CD4-positive, alpha-beta T cell treated with Interleukin-6 at 100 ng/mL for 8 hours (primary cell): Measurements from ENCODE around the gene CCDC127.

Source experiments
- DNase-seq: peaks from one replicate; pipeline ENCODE4 v3.0.0-alpha.2; 2020; ENCODE audit warnings: mixed read lengths, low spot score

CCDC127 gene

DNA sequence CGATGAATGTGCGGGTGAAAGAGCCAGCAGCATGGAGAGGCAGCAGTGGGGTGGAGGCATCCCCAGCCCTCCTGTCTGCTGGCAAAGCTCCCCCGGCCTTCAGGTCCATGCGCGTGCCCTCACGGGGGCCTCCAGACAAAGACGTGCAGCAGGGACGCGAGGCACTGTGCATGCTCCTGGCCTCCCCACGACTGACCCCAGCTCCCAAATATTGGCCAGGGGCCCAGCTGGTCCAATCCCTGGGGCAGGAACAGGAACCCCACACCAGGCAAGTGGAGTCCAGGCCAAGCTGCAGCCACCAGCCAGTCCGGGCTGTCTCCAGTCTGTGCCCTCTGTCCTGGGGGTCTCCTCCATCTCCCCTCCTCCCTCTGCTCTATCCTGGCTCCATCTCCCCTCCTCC, 60.2 kb downstream of the CCDC127 start:
- DNase-seq = no peak

DNA sequence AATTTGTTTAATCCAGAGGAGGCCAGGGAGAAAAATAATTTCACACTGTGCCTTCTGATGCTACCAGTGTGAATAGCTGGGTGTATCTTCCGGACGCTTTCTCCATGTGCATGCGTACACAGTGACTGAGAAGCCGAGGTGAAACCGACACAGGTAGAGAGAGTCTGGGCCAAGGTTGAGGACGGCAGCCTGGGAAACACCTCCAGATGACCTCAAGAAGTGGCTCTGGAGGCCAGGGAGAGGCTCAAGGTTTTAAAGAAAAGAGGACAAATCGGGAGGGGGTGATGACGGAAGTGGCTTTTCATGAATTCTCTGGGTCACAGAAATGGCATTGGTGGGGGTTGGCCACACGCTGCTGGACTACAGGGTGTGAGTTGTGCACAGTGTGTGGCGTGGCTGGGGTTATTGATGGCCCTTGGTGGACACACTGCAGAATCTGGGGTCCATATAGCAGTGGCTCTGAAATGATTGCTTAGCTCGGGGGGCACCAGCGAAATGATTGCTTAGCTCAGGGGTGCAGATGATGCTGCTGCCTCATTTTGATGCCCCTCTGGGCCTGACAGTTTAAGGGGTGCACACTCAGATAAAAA, 60.7 kb downstream of the CCDC127 start:
- DNase-seq = no peak

DNA sequence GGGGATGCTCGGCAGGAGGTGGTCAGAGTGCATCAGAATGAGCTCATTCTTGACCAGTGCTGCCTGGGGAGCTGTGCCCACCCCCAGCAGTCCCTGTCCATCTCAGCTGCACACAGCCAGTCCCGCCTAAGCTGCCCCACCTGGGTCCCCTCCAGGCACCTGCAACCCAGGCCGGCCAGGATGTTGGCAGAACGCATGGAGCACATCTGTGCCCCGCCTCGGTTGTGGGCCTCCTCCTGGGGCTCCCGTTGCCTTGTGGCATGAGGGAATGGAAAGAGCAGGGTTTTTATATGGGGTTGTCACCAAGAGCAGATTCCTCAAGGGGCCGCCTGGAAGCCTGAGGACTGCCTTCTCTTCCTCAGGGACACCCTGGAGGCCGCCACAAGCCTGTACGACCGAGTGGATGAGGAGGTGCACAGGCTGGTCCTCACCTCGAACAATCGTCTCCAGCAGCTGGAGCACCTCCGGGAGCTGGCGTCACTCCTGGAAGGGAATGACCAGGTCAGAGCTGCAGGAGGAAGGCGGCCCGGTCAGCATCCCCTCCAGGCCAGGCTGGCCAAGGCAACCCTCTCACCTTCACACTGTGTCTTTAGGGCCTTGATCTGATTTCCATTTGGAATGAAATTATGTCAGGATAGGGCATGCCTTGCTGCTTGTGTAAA, 61.4 kb downstream of the CCDC127 start:
- DNase-seq = no peak

DNA sequence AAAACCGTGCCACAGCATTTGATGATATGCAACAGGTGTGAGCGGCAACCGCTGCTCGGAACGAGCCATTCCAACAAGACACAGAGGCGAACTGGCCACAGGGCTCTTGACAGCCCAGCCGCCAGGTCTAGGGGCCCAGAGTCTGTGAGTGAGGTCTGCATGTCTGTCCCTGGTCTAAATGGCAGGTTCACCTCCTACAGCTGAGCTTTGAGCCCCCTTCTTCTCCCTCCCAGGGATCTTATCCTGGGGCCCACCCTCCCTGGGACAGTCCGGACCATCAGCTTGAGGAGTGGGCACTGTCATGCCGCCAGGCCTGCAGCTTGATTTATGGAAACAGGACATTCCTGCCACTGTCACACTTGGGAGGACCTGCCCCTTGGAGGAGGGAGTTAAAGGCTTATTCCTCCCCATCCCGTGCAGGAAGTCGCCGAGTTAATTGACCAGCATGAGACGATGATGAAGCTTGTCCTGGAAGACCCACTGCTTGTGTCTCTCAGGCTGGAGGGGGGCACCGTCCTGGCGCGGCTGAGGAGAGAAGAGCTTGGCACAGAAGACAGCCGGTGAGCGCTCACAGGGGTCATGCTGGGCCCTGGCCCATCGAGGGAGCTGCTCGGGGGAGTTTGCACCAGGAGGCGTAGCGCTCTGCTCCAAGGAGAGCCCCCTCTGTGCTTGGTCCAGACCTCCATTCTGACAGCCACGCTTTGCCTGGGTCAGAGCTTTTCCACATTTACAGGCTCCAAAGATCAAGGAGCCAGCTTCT, 62.1 kb downstream of the CCDC127 start:
- DNase-seq = no peak

DNA sequence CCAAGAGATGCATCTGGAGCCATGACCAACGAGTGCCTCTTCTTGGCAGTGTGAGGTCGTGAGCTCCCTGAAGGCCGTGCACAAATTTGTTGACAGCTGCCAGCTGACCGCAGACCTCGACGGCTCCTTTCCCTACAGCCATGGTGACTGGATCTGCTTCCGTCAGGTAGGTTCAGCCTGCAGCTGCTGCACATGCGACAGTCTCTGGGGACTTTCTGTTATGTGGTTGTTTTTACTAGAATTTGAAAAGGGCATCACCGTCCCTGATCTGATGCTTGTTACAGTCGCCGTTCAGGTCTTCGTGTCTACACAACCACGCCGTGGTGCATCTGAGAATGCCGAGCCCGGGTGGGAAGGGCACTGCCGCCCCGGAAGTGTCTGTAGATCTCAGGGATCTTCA, 63.1 kb downstream of the CCDC127 start:
- no peak for DNase-seq

DNA sequence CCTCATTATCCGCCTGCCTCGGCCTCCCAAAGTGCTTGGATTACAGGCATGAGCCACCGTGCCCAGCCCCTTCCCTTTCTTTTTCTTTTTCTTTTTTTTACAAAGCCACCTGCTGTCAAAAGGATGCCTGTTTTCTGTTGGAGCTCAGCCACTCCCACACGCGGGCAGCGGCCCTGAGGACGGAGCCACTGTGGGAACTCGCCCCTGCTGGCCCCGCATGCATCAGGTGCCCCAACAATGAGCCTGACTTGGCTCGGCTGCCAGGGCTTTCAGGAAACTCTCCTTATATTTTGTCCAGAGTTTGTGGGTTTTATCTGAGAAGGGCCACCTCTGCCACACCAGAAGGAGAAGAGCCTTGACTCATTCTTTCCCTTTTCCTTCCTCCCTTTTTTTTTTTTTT, 63.7 kb downstream of the CCDC127 start:
- DNase-seq = no peak

DNA sequence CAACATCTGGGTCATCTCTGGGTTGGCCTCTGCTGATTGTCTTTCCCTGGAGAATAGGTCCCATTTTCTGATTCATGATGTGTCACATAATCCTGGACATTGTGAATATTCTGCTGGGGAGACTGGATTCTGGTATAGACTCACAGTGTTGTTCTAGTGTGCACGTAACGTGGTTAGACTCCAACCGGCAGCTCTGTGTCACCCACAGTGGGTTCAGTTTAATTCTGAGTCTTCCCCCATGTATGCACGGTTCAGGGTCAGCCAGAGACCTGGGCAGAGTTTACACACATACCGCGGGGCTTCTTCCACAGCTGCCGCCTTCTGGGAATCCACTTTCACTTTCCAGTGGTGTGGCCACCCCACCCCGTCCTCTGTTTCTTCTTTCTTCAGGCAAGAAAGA, 64.7 kb downstream of the CCDC127 start:
- DNase-seq = no peak

DNA sequence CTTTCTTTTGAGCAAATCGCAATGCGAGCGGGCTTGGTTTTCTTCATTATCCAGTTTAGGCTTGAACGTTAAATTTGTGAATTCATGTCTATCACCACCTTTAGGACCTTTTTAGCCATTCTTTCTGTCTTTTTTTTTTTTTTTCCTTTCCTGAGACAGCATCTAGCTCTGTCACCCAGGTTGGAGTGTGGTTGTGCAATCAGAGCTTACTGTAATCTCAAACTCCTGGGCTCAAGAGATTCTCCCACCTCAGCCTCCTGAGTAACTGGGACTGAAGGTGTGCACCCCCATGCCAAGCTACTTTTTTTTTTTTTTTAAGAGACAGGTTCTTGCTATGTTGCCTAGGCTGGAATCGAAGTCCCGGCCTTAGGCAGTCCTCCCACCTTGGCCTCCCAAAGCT, 65.9 kb downstream of the CCDC127 start:
- no peak for DNase-seq

DNA sequence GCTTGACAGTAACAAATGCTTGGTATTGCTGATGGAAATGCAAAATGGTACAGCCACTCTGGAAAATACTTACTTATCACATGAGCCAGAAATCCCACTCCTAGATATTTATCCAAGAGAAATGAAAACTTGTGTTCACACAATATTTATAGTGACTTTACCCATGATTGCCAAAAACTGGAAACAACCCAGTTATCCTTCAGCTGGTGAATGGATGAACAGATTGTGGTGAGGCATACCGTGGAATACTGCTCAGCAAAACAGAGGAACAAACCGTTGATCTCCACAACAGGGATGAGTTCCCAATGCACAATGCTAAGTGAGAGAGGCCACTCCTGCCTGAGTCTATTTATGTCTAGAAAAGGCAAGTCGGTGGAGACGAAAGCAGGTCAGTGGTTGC, 67.2 kb downstream of the CCDC127 start:
- DNase-seq = no peak

DNA sequence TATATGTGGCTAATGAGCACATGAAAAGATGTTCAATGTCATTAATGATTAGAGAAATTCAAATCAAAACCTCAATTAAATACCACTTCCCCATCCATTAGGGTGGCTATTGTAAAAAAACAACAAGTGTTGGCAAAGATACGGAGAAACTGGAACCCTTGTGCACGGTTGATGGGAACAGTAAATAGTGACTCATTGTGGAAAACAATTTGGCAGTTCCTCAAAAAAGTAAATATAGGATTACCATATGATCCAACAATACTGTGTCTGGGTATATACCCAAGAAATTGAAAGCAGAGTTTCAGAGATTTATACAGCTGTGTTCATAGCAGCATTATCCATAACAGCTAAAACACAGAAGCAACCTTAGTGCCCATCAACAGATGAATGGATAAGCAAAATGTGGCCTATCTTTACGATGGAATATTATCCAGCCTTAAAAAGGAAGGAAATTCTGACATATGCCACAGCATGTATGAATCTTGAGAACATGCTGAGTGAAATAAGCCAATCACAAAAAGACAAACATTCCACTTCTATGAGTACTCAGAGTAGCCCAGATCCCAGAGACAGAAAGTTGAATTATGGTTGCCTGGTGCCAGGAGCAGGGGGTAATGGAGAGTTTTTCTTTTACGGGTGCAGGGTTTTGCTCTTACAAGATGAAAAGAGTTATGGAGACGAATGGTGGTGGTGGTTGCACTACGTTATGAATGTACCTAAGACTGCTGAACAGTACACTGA, 68.0 kb downstream of the CCDC127 start:
- no peak for DNase-seq

DNA sequence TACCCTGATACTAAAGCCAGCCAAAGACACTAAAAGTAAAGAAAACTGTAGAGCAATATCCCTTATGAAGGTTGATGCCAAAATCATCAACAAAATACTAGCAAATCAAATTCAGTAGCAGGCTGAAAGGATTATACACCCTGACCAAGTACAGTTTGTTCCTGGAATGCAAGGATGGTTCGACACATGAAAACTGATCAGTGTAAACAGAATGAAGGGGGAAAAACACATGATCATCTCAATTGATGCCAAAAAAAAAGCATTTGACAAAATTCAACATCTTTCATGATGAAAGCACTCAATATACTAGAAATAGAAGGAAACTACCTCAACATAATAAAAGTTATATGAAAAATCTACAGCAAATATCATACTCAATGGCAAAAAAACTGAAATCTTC, 70.2 kb downstream of the CCDC127 start:
- no peak for DNase-seq
